WTC11 (cell line): ENCODE results near the gene RASSF1. TPM values are rescaled to one million over a fixed set of nuclear protein-coding genes. Genes with fewer than 3 reads are reported as not detected.

Experiments used
- ATAC-seq: fragments of 200-7000 bp; cut with Tn5 transposase; 2 replicates; pipeline ENCODE4 v1.10.0; 2021; ENCODE audit warnings: mild to moderate bottlenecking, moderate library complexity
- CTCF ChIA-PET: fragments of 300-600 bp; sonication (Branson Sonifier 250); formaldehyde crosslinking; loops from one replicate; lab custom pipeline; 2021; ENCODE audit warnings: antibody characterized with exemption; lab: Charles Lee
- POLR2A ChIA-PET: fragments of 350-600 bp; sonication (Branson Sonifier 250); formaldehyde crosslinking; loops from one replicate; lab custom pipeline; 2021; ENCODE audit warnings: antibody characterized with exemption; lab: Charles Lee
- DNase-seq: peaks from one replicate; pipeline ENCODE4 v3.0.0; 2021; ENCODE audit warnings: low spot score
- H3K27ac Mint-ChIP-seq: 2 replicates; pipeline ENCODE4 v1.8.0; 2021; ENCODE audit warnings: mixed read lengths
- H3K27me3 Mint-ChIP-seq: 2 replicates; pipeline ENCODE4 v1.8.0; 2021; ENCODE audit warnings: low read depth, mild to moderate bottlenecking, moderate library complexity, mixed read lengths
- H3K36me3 Mint-ChIP-seq: 2 replicates; pipeline ENCODE4 v1.8.0; 2021; ENCODE audit warnings: mixed read lengths
- H3K4me1 Mint-ChIP-seq: 2 replicates; pipeline ENCODE4 v1.8.0; 2022; ENCODE audit warnings: mixed read lengths
- H3K4me3 Mint-ChIP-seq: 2 replicates; pipeline ENCODE4 v1.8.0; 2021; ENCODE audit warnings: mild to moderate bottlenecking, moderate library complexity, mixed read lengths
- H3K9me3 Mint-ChIP-seq: 2 replicates; pipeline ENCODE4 v1.8.0; 2021; ENCODE audit warnings: mixed read lengths
- IRF2 ChIP-seq: sonication (generic); formaldehyde crosslinking; IDR thresholded peaks from 2 replicates; pipeline ENCODE4 v1.8.0; 2022; ENCODE audit warnings: low read depth, missing genetic modification reagents, borderline replicate concordance
- NFE2L1 ChIP-seq: sonication (generic); formaldehyde crosslinking; IDR thresholded peaks from 2 replicates; pipeline ENCODE4 v1.8.1; 2023; ENCODE audit warnings: missing genetic modification reagents
- TCF7 ChIP-seq: sonication (generic); formaldehyde crosslinking; IDR thresholded peaks from 2 replicates; pipeline ENCODE4 v1.8.0; 2022; ENCODE audit warnings: mild to moderate bottlenecking, low read depth, missing genetic modification reagents, moderate library complexity
- ZNF423 ChIP-seq: fragments of 250-450 bp; sonication (Bioruptor Pico); IDR thresholded peaks from 2 replicates; pipeline ENCODE4 v2.1.2; 2022; ENCODE audit warnings: mild to moderate bottlenecking, moderate library complexity
- total RNA-seq: library from RNA; stranded (reverse); gene quantifications from 3 replicates; pipeline ENCODE4 v1.2.3, GENCODE V29; 2021
- TF ChIP-seq, protein P1 (sequence below): sonication (generic); formaldehyde crosslinking; IDR thresholded peaks from 2 replicates; pipeline ENCODE4 v1.8.1; 2023; ENCODE audit warnings: mild to moderate bottlenecking, missing genetic modification reagents
- TF ChIP-seq, protein P2 (sequence below): sonication (generic); formaldehyde crosslinking; conservative IDR thresholded peaks from 2 replicates; pipeline ENCODE4 v1.8.1; 2022; ENCODE audit warnings: mild to moderate bottlenecking, missing genetic modification reagents
- TF ChIP-seq, protein P3 (sequence below): fragments of 200-600 bp; IDR thresholded peaks from 2 replicates; pipeline ENCODE4 v1.8.0; 2022; ENCODE audit warnings: antibody characterized with exemption
- TF ChIP-seq, protein P4 (sequence below): fragments of 250-450 bp; sonication (Bioruptor Pico); IDR thresholded peaks from 2 replicates; pipeline ENCODE4 v2.1.2; 2022; ENCODE audit warnings: mild to moderate bottlenecking, moderate library complexity

The RASSF1 gene
- total RNA-seq, 1 experiment from 2014 or later = 14.5 TPM

DNA sequence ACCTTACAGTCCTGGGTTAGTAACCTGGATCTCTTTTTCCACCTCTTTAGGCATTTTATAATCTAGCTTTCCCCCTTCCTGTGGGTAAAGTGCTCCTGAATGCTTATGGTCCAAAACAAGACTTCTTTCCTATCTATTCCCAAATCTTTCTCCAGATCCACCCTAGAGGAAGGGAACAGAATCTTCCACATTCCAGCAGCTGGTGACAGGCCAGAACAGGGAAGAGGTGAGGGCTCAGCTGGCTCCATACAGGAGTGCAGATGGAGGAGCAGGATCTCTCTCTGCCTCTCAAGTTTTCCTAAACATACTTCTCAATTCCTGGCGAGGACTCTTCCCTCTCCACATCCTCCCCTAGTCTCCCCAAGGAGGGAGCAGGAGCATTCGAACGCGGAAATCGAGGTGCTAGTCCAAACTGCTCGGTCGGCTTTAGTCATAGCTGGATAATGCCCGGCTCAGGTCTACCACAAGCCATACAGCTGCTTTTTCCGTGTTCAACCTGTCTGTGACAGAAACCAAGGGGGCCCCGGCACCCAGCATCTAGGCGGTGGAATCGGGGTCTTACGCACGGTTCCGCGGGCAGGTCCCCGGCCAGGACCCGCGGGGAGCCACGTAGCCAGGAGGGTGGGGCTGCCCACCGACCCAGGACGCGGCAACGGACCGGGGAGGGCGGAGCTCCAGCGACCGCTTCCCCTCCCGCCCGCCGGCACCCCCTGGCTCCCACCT, 4.0 kb downstream of the RASSF1 start:
- Mint-ChIP-seq H3K27ac (peak overlapping the region; percentile 86), H3K4me1 (peaks cover 33% of the 10 kb centered on the region), H3K36me3 (peaks cover 6% of the 10 kb centered on the region), H3K4me3 (peak overlapping the region; percentile 95)
- DNase-seq (no peak), ATAC-seq (no peak)
- TF ChIP-seq, protein P1, sequence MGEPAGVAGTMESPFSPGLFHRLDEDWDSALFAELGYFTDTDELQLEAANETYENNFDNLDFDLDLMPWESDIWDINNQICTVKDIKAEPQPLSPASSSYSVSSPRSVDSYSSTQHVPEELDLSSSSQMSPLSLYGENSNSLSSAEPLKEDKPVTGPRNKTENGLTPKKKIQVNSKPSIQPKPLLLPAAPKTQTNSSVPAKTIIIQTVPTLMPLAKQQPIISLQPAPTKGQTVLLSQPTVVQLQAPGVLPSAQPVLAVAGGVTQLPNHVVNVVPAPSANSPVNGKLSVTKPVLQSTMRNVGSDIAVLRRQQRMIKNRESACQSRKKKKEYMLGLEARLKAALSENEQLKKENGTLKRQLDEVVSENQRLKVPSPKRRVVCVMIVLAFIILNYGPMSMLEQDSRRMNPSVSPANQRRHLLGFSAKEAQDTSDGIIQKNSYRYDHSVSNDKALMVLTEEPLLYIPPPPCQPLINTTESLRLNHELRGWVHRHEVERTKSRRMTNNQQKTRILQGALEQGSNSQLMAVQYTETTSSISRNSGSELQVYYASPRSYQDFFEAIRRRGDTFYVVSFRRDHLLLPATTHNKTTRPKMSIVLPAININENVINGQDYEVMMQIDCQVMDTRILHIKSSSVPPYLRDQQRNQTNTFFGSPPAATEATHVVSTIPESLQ (CRISPR knock-in tag) = no peak
- TF ChIP-seq TCF7 (CRISPR knock-in tag) (peak; percentile 42; the same call in 1 of the 2 replicates), ZNF423 (no peak)
- TF ChIP-seq, all 79 proteins: peak for 1
- CTCF ChIA-PET = interaction anchor here (0.6 to 2.7 kb wide), 33 partner anchors 8 to 280 kb away, joined by 3 to 71 read pairs (median 6); partner anchors contain the start of genes C3orf18, CISH, CYB561D2 and GNAI2
- POLR2A ChIA-PET = interaction anchor here (0.9 to 2.4 kb wide), 13 partner anchors 8 to 275 kb away, joined by 3 to 21 read pairs (median 4); partner anchors contain the start of genes CISH, CYB561D2, HYAL2 and HYAL3
- Mint-ChIP-seq H3K27me3 (peaks cover 36% of the 10 kb centered on the region), H3K9me3 (no peaks in the 10 kb centered on the region)

DNA sequence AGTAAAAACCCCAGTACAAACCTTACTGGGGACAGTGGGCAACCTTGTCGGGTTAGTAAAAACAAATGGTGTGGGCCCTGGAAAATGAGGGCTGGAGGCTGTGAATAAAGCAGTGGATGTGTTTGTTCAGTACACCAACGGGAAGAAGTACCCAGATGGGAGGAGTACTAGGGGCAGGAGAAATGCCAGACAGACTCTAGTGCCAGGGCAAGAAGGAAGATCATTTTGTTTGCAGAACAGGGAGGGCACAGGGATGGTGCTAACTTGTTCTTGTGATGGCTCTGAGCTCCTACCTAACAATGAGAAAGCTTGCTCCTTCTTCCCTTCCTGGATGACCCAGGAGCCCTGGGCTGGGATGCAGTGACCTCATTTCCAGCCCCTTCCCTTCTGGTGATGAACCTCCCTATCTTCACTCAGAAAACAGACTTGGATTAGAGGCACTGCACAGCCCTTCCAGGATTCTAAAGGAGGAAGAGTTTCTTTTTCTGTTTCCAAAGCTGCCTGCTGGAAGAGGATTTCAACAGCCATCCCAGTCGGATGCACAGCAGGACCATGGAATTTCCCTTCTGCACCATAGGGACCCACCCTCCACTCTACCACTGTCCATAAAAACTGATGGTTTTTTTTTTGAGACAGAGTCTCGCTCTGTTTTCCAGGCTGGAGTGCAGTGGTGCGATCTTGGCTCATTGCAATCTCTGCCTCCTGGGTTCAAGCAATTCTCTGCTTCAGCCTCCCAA, 6.1 kb downstream of the RASSF1 start:
- no peaks in the 10 kb centered on the region for H3K9me3 Mint-ChIP-seq
- H3K27ac Mint-ChIP-seq = 0 out of 2 replicates have a peak overlapping the region, but pooled peaks have one; percentile 53
- DNase-seq = no peak
- peaks cover 16% of the 10 kb centered on the region for H3K27me3 Mint-ChIP-seq
- CTCF ChIA-PET = no interaction called here
- no peak for ATAC-seq
- TF ChIP-seq NFE2L1 = no peak
- TF ChIP-seq, all 79 proteins: peak for 0
- peaks cover 24% of the 10 kb centered on the region for H3K36me3 Mint-ChIP-seq
- no peak overlapping the region for H3K4me3 Mint-ChIP-seq
- H3K4me1 Mint-ChIP-seq = peaks cover 24% of the 10 kb centered on the region
- POLR2A ChIA-PET = no interaction called here

DNA sequence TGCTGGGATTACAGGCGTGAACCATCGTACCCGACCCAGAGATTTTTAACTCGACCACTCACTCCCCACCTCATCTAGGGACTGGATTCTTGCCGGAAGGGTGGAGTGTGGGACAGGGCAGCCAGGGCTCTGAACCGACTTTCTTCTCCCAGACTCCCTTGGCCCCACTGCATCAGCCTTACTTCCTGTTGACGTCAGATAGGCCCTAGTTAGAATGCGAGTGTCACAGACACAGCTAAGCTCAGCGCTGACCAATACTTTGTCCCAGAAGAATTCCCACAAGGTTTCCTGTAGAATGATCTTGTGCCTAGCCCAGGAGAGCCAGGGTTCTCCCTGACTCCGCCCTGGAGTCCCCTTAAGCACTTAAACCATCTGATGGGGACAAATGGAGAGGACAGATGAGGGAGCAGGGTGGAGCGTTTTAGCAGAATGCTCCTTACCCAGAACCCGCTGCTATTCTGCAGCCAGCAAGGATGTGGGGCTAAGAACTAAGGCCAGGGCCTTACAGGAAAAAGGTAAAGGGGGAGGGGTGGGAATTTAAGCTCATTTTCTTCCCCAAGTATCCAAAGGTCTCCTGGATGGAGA, 6.8 kb downstream of the RASSF1 start:
- POLR2A ChIA-PET = no interaction called here
- Mint-ChIP-seq H3K27ac (peak overlapping the region; percentile 36), H3K4me3 (no peak overlapping the region)

DNA sequence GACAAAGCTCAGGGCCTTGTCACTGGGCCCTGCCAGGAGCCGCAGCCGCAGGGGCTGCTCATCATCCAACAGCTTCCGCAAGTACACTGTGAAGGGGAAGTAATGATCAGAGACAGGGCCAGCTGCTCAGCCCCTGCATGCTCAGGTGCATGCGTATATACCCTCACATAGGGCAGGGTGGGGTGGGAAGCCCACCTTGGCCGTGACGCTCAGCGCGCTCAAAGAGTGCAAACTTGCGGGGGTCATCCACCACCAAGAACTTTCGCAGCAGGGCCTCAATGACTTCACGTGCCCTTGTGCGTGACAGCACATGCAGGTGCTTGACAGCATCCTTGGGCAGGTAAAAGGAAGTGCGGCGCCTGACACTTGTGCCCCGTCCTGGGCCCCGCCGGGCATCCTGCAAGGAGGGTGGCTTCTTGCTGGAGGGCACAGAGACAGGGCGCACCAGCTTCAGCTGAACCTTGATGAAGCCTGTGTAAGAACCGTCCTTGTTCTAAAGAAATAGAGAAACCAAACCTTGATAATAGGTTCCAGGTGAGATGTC, 9.2 kb downstream of the RASSF1 start:
- H3K9me3 Mint-ChIP-seq = no peaks in the 10 kb centered on the region
- no peak overlapping the region for H3K4me3 Mint-ChIP-seq
- ChIA-PET CTCF (interaction anchor here (0.8 kb wide), 1 partner anchor 15 kb away, joined by 6 read pairs; no protein-coding TSS in a partner anchor), POLR2A (no interaction called here)
- DNase-seq = no peak
- peaks cover 15% of the 10 kb centered on the region for H3K4me1 Mint-ChIP-seq
- H3K36me3 Mint-ChIP-seq = peaks cover 24% of the 10 kb centered on the region
- TF ChIP-seq IRF2 = no peak
- TF ChIP-seq, protein P2, sequence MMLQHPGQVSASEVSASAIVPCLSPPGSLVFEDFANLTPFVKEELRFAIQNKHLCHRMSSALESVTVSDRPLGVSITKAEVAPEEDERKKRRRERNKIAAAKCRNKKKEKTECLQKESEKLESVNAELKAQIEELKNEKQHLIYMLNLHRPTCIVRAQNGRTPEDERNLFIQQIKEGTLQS (CRISPR knock-in tag) = no peak
- TF ChIP-seq, protein P3, sequence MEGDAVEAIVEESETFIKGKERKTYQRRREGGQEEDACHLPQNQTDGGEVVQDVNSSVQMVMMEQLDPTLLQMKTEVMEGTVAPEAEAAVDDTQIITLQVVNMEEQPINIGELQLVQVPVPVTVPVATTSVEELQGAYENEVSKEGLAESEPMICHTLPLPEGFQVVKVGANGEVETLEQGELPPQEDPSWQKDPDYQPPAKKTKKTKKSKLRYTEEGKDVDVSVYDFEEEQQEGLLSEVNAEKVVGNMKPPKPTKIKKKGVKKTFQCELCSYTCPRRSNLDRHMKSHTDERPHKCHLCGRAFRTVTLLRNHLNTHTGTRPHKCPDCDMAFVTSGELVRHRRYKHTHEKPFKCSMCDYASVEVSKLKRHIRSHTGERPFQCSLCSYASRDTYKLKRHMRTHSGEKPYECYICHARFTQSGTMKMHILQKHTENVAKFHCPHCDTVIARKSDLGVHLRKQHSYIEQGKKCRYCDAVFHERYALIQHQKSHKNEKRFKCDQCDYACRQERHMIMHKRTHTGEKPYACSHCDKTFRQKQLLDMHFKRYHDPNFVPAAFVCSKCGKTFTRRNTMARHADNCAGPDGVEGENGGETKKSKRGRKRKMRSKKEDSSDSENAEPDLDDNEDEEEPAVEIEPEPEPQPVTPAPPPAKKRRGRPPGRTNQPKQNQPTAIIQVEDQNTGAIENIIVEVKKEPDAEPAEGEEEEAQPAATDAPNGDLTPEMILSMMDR = no peak
- H3K27ac Mint-ChIP-seq = no peak overlapping the region
- H3K27me3 Mint-ChIP-seq = no peaks in the 10 kb centered on the region
- no peak for ATAC-seq

More for the DNA sequence above, 6.8 kb downstream of the RASSF1 start:
- DNase-seq (no peak), ATAC-seq (no peak)
- CTCF ChIA-PET = no interaction called here
- peaks cover 24% of the 10 kb centered on the region for H3K36me3 Mint-ChIP-seq
- peaks cover 10% of the 10 kb centered on the region for H3K27me3 Mint-ChIP-seq
- H3K9me3 Mint-ChIP-seq = no peaks in the 10 kb centered on the region
- TF ChIP-seq, protein P4, sequence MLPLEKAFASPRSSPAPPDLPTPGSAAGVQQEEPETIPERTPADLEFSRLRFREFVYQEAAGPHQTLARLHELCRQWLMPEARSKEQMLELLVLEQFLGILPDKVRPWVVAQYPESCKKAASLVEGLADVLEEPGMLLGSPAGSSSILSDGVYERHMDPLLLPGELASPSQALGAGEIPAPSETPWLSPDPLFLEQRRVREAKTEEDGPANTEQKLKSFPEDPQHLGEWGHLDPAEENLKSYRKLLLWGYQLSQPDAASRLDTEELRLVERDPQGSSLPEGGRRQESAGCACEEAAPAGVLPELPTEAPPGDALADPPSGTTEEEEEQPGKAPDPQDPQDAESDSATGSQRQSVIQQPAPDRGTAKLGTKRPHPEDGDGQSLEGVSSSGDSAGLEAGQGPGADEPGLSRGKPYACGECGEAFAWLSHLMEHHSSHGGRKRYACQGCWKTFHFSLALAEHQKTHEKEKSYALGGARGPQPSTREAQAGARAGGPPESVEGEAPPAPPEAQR (CRISPR knock-in tag) = no peak
- TF ChIP-seq, protein P2 (CRISPR knock-in tag) = no peak
- TF ChIP-seq, all 79 proteins: peak for 0
- peaks cover 20% of the 10 kb centered on the region for H3K4me1 Mint-ChIP-seq
